ENCODE results near the gene YLPM1. TPM values are rescaled to one million over a fixed set of nuclear protein-coding genes. Genes with fewer than 3 reads are reported as not detected.

YLPM1 gene
- 128 TPM for total RNA-seq

GRCh38 chr14:74762917-74763802 lies at the start of gene YLPM1:
TSS of gene YLPM1 (plus strand) at chr14:74763316. CDS start at chr14:74763490, 174 bp downstream.

GRCh38 chr14:74875941-74876913 lies 113.1 kb downstream of the YLPM1 start, which contains the start of gene PROX2:
TSS of gene PROX2 (minus strand) at chr14:74876145. CDS start at chr14:74863834, 12,311 bp downstream.

GRCh38 chr14:74881431-74882102 lies 118.5 kb downstream of the YLPM1 start, which contains the start of gene DLST:
TSS of gene DLST (plus strand) at chr14:74881916. CDS start at chr14:74881954, 38 bp downstream.

Other genes with a start within 250 kb of the YLPM1 start
- 49.8 TPM for gene LTBP2, start 151.1 kb upstream of the YLPM1 start, total RNA-seq
- gene AREL1, start 50.2 kb upstream of the YLPM1 start, total RNA-seq = 30.2 TPM
- 39.0 TPM for gene FCF1, start 50.2 kb upstream of the YLPM1 start, total RNA-seq
- gene PROX2, start 112.8 kb downstream of the YLPM1 start, total RNA-seq = not detected
- 69.8 TPM for gene DLST, start 118.6 kb downstream of the YLPM1 start, total RNA-seq
- 32.7 TPM for gene RPS6KL1, start 159.9 kb downstream of the YLPM1 start, total RNA-seq
- 11.8 TPM for gene PGF, start 192.3 kb downstream of the YLPM1 start, total RNA-seq
- 37.4 TPM for gene EIF2B2, start 239.6 kb downstream of the YLPM1 start, total RNA-seq